HG02642 (cell line): ENCODE measurements around the gene CRB1.

Source experiments
- ATAC-seq: cut with Tn5 transposase; IDR thresholded peaks from one replicate; pipeline ENCODE4 v1.9.1; 2021; ENCODE audit warnings: mild to moderate bottlenecking; ENCODE audit not compliant: unreplicated experiment, poor library complexity

The CRB1 gene

DNA sequence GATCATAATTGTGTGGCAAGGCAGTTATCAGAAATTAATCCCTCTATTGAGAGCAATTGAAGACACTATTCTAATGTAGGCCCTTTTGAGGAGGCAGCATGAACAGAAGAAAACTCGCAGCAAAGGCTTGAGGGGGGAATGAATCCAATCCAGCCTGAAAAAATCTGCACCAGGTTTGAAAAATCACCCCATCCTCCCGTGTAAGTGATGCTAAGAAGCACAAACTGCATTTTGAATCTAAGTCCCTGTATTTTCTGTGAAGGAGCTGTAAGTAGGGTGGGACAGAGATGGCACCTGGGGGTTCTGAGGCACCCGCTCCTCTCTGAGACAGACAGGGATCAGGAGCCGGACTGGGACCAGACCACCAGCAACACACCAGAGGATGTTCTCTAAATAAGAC, at the start of gene CRB1:
Gene CRB1 (plus strand): TSS at position 241 of the 400 bp plus-strand sequence. CDS start 161 bp downstream, outside the sequence.
- ATAC-seq, result no peak

GRCh38 chr1:197218857-197219256, 49.2 kb upstream of the CRB1 start:
- ATAC-seq, result no peak

DNA sequence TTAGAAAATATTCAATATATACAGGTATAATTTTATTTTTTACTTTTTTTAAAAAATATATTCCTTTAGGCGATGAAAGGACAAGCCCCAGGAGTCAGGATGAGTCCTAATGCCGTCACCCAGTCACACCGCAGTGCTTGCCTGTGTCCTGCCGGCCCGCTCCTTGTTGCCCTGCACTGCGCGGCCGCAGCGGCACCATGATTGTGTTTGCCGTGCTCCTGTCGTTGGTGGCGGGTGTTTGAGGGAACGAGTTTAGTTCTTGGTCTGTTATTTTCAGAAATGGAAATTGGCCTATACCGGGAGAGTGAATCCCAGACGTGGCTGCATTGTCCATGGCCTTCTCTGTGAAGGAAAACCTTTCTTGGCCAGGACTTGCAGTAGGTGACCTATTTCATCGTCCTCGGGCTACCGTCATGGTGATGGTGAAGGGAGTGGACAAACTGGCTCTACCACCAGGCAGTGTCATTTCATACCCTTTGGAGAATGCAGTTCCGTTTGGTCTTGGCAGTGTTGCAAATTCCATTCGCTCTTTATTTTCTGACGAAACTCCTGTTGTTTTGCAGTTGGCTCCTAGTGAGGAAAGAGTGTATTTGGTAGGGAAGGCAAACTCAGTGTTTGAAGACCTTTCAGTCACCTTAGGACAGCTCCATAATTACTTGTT, 45.9 kb upstream of the CRB1 start:
- ATAC-seq, result no peak

GRCh38 chr1:197222780-197223179, 45.3 kb upstream of the CRB1 start:
- no peak for ATAC-seq

GRCh38 chr1:197224160-197224559, 43.9 kb upstream of the CRB1 start:
- no peak for ATAC-seq

- no peak for ATAC-seq
These were observed 42.4 kb upstream of the CRB1 start for GRCh38 chr1:197225611-197226010.

DNA sequence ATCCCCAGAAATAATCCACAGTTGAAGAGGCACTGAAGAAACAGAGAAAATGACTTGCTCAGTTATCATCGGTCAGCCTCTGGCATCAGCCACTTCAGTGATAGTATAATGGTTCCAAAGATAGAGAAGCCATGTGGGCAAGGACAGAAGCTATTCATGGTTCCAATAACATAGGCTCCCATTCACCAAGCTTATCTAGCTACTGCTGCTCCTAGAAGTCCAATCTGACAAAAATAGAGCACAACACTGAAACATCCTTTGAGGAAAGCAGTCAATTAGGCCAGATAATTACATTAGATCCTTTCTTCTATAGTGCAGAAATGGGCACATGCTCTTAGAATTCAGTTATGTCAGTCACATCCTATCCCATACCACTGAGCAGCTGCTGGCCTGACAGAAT, 33.5 kb upstream of the CRB1 start:
- ATAC-seq, result no peak

GRCh38 chr1:197235355-197235754, 32.7 kb upstream of the CRB1 start:
- no peak for ATAC-seq

- ATAC-seq, result no peak
These were observed 20.6 kb upstream of the CRB1 start for GRCh38 chr1:197247465-197247864.

DNA sequence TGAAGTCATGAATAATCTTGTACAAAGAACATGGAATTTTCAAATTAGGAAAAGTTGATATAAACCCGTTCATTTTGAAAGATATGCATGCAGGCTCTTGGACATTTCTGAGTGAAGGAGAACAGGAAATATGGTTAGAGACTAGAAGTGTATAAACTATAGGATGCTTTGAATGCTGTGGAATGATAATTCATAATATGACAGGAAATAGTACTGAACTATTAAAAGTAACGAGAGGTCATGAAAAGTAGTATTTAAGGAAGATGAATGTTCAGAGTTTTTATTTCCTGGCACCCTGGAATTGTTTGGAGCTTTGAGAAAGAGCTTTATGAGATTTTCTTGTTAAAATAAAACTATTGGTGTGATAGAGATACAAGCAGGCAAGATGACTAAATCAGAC, 18.7 kb upstream of the CRB1 start:
- ATAC-seq, result no peak

DNA sequence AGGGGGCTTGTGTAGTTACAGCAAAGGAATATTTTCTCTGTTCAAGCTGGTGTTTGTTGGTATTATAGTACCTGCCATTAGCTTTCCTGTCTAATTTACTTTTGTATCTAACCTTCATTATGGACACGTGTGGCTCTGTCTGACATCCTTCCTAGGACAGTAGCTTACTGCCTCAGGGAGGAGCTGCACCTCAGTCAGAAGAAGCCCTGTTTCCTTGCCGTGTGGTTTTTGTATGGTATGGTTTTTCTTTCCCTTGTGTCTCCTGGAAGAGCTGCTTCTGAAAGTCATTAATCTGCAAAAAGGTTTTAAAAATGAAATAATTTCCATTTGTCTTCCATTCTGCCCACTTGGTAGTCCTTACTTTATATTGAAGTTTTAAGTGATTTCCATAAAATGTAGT, 17.4 kb upstream of the CRB1 start:
- ATAC-seq, result no peak

DNA sequence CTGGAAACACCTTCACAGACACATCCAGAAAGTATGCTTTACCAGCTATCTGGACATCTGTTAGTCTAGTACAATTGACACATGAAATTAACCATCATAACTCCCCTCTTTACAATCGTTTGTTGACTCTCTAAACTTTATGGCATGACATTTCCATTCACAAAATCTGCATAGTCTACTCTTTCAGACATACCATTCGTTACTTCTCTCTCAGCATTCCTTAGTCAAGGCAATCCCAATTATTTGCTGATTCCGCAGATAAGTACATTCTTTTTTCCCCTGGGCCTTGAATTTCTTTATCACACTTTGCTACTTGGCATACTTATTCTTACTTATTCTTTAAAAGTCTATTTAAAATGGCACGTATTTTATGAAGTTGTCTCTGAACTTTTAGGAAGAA, 15.1 kb upstream of the CRB1 start:
- ATAC-seq, result no peak

DNA sequence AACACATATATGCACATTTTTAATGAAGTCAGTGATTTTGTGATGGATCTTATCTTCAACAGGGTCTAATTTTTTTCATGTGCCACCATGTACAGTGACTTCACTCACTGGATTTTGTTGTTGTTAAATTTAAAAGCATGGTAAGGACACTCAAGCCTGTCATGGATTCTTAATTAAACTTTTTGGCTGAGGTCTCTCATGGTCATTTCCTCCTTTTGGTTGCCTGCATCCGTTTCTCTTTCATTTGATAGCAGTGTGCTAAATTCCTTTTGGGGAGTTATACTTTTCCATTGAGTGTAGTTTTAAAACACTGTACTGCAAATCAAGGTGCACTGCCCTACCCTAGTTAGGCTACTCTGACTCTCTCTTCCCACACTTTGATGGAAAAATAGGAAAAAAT, 13.2 kb upstream of the CRB1 start:
- no peak for ATAC-seq

- ATAC-seq, result no peak
These were observed 3.0 kb upstream of the CRB1 start for GRCh38 chr1:197264936-197265567.

- ATAC-seq, result no peak
These were observed 1.0 kb downstream of the CRB1 start for GRCh38 chr1:197269053-197269452.

DNA sequence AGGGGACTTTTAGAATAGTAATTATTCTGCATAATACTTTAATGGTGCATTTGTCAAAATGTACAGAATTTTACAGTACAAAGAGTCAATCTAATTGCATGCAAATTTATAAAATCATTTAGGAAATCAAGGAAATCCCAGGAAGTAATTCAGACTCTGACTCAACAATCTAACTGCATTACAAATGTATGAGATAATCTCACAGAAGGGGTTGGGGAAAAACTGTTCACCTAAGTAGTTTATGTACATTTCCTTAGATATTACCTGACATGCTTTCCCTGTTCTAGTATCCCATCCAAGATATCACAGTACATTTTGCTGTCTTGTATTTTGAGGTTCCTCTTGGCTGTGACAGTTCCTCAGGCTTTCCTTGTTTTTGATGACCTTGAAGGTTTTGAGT, 4.7 kb downstream of the CRB1 start:
- no peak for ATAC-seq

- no peak for ATAC-seq
These were observed 9.1 kb downstream of the CRB1 start for GRCh38 chr1:197277166-197277565.

DNA sequence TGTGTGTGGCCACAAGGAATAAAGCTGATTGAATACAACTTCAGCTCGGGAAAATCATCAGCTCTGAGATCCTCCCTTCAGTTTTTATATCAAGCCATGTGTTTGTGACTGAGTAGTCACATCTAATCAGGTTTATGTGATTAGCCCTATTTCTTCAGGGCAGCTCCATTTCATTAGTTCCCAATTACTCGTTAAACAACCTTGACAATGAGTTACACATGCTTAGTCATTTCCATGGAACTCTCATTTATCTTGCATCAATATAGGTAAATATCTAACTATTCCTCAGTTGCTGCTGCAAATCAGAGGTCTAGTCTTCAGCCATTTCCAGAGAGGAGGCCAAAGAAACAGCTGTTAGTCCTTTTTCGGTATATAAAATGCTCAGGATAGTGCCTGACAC, 16.3 kb downstream of the CRB1 start:
- no peak for ATAC-seq

GRCh38 chr1:197284966-197285365, 16.9 kb downstream of the CRB1 start:
- ATAC-seq, result no peak

GRCh38 chr1:197285526-197286205, 17.6 kb downstream of the CRB1 start:
- no peak for ATAC-seq

DNA sequence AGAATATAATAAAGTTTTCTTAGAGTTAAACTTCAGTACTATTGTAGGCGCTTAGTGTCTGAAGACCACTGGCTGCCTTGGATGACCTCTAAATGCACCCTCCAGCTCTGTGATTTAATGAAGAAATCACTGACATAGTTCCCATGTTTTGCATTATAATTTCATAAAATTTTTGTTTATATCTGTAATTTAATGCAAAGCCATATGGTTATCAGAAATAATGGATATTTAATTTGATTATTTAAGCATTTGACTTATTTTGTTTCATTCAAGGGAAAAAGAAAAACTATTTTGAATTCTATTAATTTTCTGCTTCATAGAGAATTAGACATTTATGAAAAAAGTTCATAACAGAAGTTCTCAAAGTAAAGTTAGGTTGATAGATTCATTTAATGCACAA, 18.6 kb downstream of the CRB1 start:
- no peak for ATAC-seq

GRCh38 chr1:197287863-197288262, 19.8 kb downstream of the CRB1 start:
- no peak for ATAC-seq
